ENCODE results near the gene VWA8.
"Not testable (repeated sequence)": the region's sequence is repeated elsewhere in the genome, so short reads cannot be mapped to it uniquely, and the experiment has no call there.

VWA8 gene

DNA sequence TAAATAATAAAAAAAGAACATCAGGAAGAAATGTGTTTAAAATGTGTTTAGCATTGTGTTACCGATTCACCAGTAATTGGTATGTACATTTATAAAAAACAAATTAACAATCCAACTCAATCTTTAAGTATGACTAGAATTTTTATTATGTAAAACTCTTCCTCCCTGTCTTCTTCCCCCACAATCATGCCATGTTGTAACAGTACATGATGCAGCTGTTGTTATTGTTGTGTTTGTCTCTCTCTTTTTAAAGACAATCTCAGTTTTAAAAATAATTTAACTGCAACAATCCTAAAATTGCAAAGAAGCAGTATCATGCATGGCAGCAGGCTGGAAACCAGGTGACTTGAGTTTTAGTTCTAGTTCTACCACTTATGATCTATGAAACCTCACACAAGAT, 323.3 kb downstream of the VWA8 start:
- no peak for DNase-seq
- no peak overlapping the region for H3K27ac Mint-ChIP-seq
- peaks cover 6% of the 10 kb centered on the region for H3K36me3 Mint-ChIP-seq (ENCODE audit: insufficient read depth)
- no peak for ATAC-seq (replicated peaks)
- H3K4me3 Mint-ChIP-seq, result no peak overlapping the region
- no peaks in the 10 kb centered on the region for H3K9me3 Mint-ChIP-seq
- no peaks in the 10 kb centered on the region for H3K27me3 Mint-ChIP-seq
- H3K4me1 Mint-ChIP-seq (ENCODE audit: low read depth in 2 of 2), result peaks cover 0 to 7% of the 10 kb centered on the region in 2 donors

DNA sequence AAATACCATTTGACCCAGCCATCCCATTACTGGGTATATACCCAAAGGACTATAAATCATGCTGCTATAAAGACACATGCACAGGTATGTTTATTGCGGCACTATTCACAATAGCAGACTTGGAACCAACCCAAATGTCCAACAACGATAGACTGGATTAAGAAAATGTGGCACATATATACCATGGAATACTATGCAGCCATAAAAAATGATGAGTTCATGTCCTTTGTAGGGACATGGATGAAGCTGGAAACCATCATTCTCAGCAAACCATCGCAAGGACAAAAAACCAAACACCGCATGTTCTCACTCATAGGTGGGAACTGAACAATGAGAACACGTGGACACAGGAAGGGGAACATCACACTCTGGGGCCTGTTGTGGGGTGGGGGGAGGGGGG, 323.9 kb downstream of the VWA8 start:
- not testable (repeated sequence) for H3K36me3 Mint-ChIP-seq (ENCODE audit: insufficient read depth)

GRCh38 chr13:41636590-41636989, 324.3 kb downstream of the VWA8 start:
- not testable (repeated sequence) for H3K27me3 Mint-ChIP-seq; H3K9me3 Mint-ChIP-seq; DNase-seq; ATAC-seq (replicated peaks); H3K36me3 Mint-ChIP-seq (ENCODE audit: insufficient read depth); H3K4me1 Mint-ChIP-seq (ENCODE audit: low read depth in 2 of 2); H3K27ac Mint-ChIP-seq; H3K4me3 Mint-ChIP-seq

More for the DNA sequence above, 323.9 kb downstream of the VWA8 start:
- not testable (repeated sequence) for H3K4me1 Mint-ChIP-seq (ENCODE audit: low read depth in 2 of 2); H3K9me3 Mint-ChIP-seq; H3K27me3 Mint-ChIP-seq; DNase-seq; H3K27ac Mint-ChIP-seq; ATAC-seq (replicated peaks); H3K4me3 Mint-ChIP-seq

DNA sequence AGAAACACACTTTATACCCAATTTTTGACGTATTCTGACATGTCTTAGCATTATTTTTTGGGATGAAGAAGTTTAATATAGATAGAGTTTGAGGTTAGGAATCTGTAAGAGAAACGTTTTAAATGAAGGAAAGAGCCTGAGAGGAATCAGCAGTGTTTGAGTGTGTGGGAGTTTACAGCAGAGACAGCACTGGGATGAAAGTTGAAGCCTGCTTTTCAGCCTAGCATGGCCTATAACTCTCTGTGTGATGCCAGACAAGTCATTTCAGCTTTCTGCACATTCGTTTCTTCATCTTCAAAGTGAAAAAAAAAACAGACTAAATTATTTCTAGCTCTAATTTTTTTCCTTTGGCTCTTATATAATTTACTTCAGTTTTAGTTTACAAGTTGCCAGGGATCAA, 326.5 kb downstream of the VWA8 start:
- no peaks in the 10 kb centered on the region for H3K36me3 Mint-ChIP-seq (ENCODE audit: insufficient read depth)
- peak overlapping the region in 1 of 2 donors; percentile 30 for H3K27ac Mint-ChIP-seq
- no peaks in the 10 kb centered on the region for H3K27me3 Mint-ChIP-seq
- H3K4me3 Mint-ChIP-seq, result no peak overlapping the region
- ATAC-seq (replicated peaks) (no peak), DNase-seq (no peak)
- H3K4me1 Mint-ChIP-seq (ENCODE audit: low read depth in 2 of 2), result no peaks in the 10 kb centered on the region
- H3K9me3 Mint-ChIP-seq, result no peaks in the 10 kb centered on the region

DNA sequence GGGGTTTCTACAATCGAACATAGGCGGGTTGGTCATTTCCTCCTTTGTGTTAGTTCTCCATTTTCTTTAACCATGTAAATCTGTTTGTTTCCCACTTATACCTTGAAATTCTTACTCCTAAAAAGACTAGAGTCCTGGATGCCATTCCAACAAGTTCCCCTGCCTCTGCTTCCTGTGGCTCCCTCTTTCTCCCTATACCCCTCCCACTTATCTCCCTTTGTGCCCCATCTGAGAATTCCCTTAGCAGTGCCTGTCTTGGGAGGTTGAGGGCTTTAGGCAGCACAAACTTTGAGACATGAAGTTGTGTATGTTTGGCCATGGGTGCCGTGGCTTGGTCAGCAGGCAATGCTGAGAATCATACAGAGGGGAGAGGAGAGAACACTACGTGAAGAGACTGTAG, 327.1 kb downstream of the VWA8 start:
- Mint-ChIP-seq H3K4me1 (ENCODE audit: low read depth in 2 of 2) (no peaks in the 10 kb centered on the region), H3K27ac (peak overlapping the region in 1 of 2 donors; percentile 30), H3K36me3 (ENCODE audit: insufficient read depth) (no peaks in the 10 kb centered on the region), H3K9me3 (no peaks in the 10 kb centered on the region), H3K27me3 (no peaks in the 10 kb centered on the region), H3K4me3 (no peak overlapping the region)
- no peak for ATAC-seq (replicated peaks)
- DNase-seq, result no peak

GRCh38 chr13:41631296-41631965, 329.5 kb downstream of the VWA8 start:
- Mint-ChIP-seq H3K4me1 (ENCODE audit: low read depth in 2 of 2) (no peaks in the 10 kb centered on the region), H3K9me3 (no peaks in the 10 kb centered on the region), H3K36me3 (ENCODE audit: insufficient read depth) (no peaks in the 10 kb centered on the region), H3K27me3 (no peaks in the 10 kb centered on the region), H3K27ac (no peak overlapping the region), H3K4me3 (no peak overlapping the region)
- no peak for ATAC-seq (replicated peaks)
- no peak for DNase-seq

GRCh38 chr13:41627425-41627824, 333.5 kb downstream of the VWA8 start:
- Mint-ChIP-seq H3K9me3 (no peaks in the 10 kb centered on the region), H3K36me3 (ENCODE audit: insufficient read depth) (no peaks in the 10 kb centered on the region), H3K27ac (no peak overlapping the region), H3K4me3 (no peak overlapping the region), H3K4me1 (ENCODE audit: low read depth in 2 of 2) (no peaks in the 10 kb centered on the region), H3K27me3 (no peaks in the 10 kb centered on the region)
- ATAC-seq (replicated peaks) (no peak), DNase-seq (no peak)

GRCh38 chr13:41624041-41624440, 336.9 kb downstream of the VWA8 start:
- H3K36me3 Mint-ChIP-seq (ENCODE audit: insufficient read depth), result no peaks in the 10 kb centered on the region
- no peaks in the 10 kb centered on the region for H3K27me3 Mint-ChIP-seq
- DNase-seq (no peak), ATAC-seq (replicated peaks) (no peak)
- no peak overlapping the region for H3K27ac Mint-ChIP-seq
- peaks cover 0 to 5% of the 10 kb centered on the region in 2 donors for H3K4me1 Mint-ChIP-seq (ENCODE audit: low read depth in 2 of 2)
- no peaks in the 10 kb centered on the region for H3K9me3 Mint-ChIP-seq
- no peak overlapping the region for H3K4me3 Mint-ChIP-seq

DNA sequence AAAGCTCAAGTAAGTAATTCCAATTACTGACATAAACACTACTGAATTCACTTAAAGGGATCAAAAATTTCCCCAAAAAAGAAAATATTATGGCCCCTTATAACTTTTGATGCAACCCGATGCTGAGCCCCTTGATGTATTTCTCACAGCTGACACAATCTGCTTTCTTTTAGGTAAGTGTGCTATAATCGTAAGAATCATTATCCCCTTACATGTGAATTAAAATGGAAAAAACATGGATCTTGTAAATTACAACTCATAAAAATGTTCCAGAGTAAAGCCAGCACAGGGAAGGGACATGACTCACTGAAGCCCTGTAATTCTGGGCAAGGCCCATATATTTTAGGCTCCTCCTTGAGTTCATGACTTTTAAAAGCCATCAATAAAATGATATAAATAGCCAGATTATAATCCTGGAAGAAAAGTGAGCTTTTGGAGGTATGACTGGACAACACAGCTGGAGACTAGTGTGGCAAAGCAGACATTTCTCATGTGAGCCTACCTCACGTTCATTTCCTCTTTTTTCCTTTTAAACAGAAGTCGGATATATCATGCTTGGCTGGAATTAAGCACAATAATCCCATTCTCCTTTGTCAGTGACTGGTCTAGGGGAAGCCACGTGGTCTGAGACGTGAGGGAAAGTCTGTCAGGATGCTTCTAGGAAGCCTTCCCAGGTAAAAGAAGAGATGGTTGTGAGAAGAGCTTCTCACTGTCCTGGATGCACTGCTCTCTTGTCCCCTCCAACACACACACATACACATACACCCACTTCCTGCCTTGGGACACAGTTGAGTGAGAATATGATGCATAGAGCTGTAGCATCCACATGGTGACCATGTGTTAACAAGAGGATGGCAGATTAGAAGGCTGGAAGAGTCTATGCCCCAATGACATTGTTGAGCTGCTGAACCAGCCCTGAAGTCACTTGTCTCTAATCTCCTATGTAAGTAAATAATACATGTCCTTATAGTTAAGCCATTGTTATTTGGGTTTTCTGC, 338.2 kb downstream of the VWA8 start:
- no peaks in the 10 kb centered on the region for H3K27me3 Mint-ChIP-seq
- H3K27ac Mint-ChIP-seq, result no peak overlapping the region
- ATAC-seq (replicated peaks) (no peak), DNase-seq (no peak)
- peaks cover 0 to 5% of the 10 kb centered on the region in 2 donors for H3K4me1 Mint-ChIP-seq (ENCODE audit: low read depth in 2 of 2)
- no peak overlapping the region for H3K4me3 Mint-ChIP-seq
- H3K9me3 Mint-ChIP-seq, result no peaks in the 10 kb centered on the region
- no peaks in the 10 kb centered on the region for H3K36me3 Mint-ChIP-seq (ENCODE audit: insufficient read depth)

GRCh38 chr13:41621716-41622431, 339.0 kb downstream of the VWA8 start:
- Mint-ChIP-seq H3K36me3 (ENCODE audit: insufficient read depth) (no peaks in the 10 kb centered on the region), H3K27ac (no peak overlapping the region), H3K27me3 (no peaks in the 10 kb centered on the region), H3K4me1 (ENCODE audit: low read depth in 2 of 2) (peaks cover 0 to 5% of the 10 kb centered on the region in 2 donors), H3K4me3 (no peak overlapping the region), H3K9me3 (no peaks in the 10 kb centered on the region)
- no peak for ATAC-seq (replicated peaks)
- no peak for DNase-seq

GRCh38 chr13:41617633-41618032, 343.3 kb downstream of the VWA8 start:
- H3K36me3 Mint-ChIP-seq (ENCODE audit: insufficient read depth), result peaks cover 13% of the 10 kb centered on the region
- H3K9me3 Mint-ChIP-seq; H3K4me3 Mint-ChIP-seq; ATAC-seq (replicated peaks); H3K4me1 Mint-ChIP-seq (ENCODE audit: low read depth in 2 of 2); DNase-seq; H3K27ac Mint-ChIP-seq; H3K27me3 Mint-ChIP-seq: not testable (repeated sequence)

DNA sequence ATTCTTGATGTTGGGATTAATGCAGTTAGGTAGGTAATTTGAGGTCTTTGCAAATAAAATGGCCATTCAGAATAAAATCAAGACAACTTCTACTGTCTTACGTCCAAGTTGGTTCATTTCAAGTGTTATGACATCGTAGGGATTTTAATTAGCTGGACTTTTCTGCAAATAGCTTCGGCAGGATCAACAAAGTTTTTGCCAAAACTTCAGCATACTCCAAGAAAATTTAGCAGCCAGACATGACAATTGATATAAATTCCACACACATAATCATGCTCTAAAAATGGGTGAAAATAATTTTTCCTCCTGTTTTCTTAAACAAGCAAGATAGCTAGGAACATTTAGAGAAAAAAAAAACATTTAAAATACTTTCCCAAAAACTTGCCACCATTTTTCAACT, 344.8 kb downstream of the VWA8 start:
- H3K36me3 Mint-ChIP-seq (ENCODE audit: insufficient read depth), result peaks cover 13% of the 10 kb centered on the region
- no peak overlapping the region for H3K4me3 Mint-ChIP-seq
- no peak overlapping the region for H3K27ac Mint-ChIP-seq
- DNase-seq (no peak), ATAC-seq (replicated peaks) (no peak)
- no peaks in the 10 kb centered on the region for H3K27me3 Mint-ChIP-seq
- peaks cover 0 to 5% of the 10 kb centered on the region in 2 donors for H3K4me1 Mint-ChIP-seq (ENCODE audit: low read depth in 2 of 2)
- H3K9me3 Mint-ChIP-seq, result no peaks in the 10 kb centered on the region

- H3K4me3 Mint-ChIP-seq, result no peak overlapping the region
- H3K9me3 Mint-ChIP-seq, result no peaks in the 10 kb centered on the region
- H3K36me3 Mint-ChIP-seq (ENCODE audit: insufficient read depth), result peaks cover 16% of the 10 kb centered on the region
- DNase-seq (no peak), ATAC-seq (replicated peaks) (no peak)
- H3K27me3 Mint-ChIP-seq, result no peaks in the 10 kb centered on the region
- H3K4me1 Mint-ChIP-seq (ENCODE audit: low read depth in 2 of 2), result peaks cover 0 to 5% of the 10 kb centered on the region in 2 donors
- H3K27ac Mint-ChIP-seq, result peak overlapping the region in 1 of 2 donors; percentile 9
Measured at GRCh38 chr13:41615528-41615855, 345.4 kb downstream of the VWA8 start.
